SK-N-SH treated with all-trans-retinoic acid at 6 μM for 48 hours (cell line): ENCODE measurements around the gene MESD.

Experiments used
- ATAC-seq: fragments of 200-7000 bp; cut with Tn5 transposase; 3 replicates; pipeline ENCODE4 v1.9.1; 2020; ENCODE audit warnings: mild to moderate bottlenecking, moderate library complexity
- ARNTL ChIP-seq: fragments of 450-650 bp; formaldehyde crosslinking; IDR thresholded peaks from 2 replicates; pipeline ENCODE4 v1.5.0; 2020; ENCODE audit warnings: low read depth, mild to moderate bottlenecking, moderate library complexity, borderline replicate concordance
- BACH2 ChIP-seq: fragments of 250-450 bp; sonication (Bioruptor Pico); IDR thresholded peaks from 2 replicates; pipeline ENCODE4 v1.9.0; 2021; ENCODE audit warnings: mild to moderate bottlenecking, borderline replicate concordance
- CREB5 ChIP-seq: fragments of 250-450 bp; sonication (Bioruptor Pico); IDR thresholded peaks from 2 replicates; pipeline ENCODE4 v1.5.1; 2020; ENCODE audit warnings: low read depth, mild to moderate bottlenecking, moderate library complexity
- CSDC2 ChIP-seq: fragments of 250-450 bp; sonication (Bioruptor Pico); IDR thresholded peaks from 2 replicates; pipeline ENCODE4 v1.5.0; 2020; ENCODE audit warnings: mild to moderate bottlenecking, moderate library complexity
- CSRNP3 ChIP-seq: fragments of 250-450 bp; sonication (Bioruptor Pico); IDR thresholded peaks from 2 replicates; pipeline ENCODE4 v1.5.1; 2021; ENCODE audit warnings: mild to moderate bottlenecking, moderate library complexity
- ESRRG ChIP-seq: fragments of 250-450 bp; sonication (Bioruptor Pico); IDR thresholded peaks from 2 replicates; pipeline ENCODE4 v1.6.1; 2021; ENCODE audit warnings: mild to moderate bottlenecking
- GLIS3 ChIP-seq: fragments of 250-450 bp; sonication (Bioruptor Pico); IDR thresholded peaks from 2 replicates; pipeline ENCODE4 v1.5.0; 2020; ENCODE audit warnings: mild to moderate bottlenecking, moderate library complexity
- ISL1 ChIP-seq: fragments of 250-450 bp; sonication (Bioruptor Pico); IDR thresholded peaks from 2 replicates; pipeline ENCODE4 v2.1.2; 2022; ENCODE audit warnings: mild to moderate bottlenecking, moderate library complexity
- OSR1 ChIP-seq: fragments of 250-450 bp; sonication (Bioruptor Pico); IDR thresholded peaks from 2 replicates; pipeline ENCODE4 v1.8.0; 2022; ENCODE audit warnings: moderate library complexity, mild to moderate bottlenecking, inconsistent platforms
- PATZ1 ChIP-seq: fragments of 250-450 bp; sonication (Bioruptor Pico); IDR thresholded peaks from 2 replicates; pipeline ENCODE4 v1.8.0; 2020; ENCODE audit warnings: mild to moderate bottlenecking, moderate library complexity, borderline replicate concordance
- POU6F1 ChIP-seq: fragments of 250-450 bp; sonication (Bioruptor Pico); IDR thresholded peaks from 2 replicates; pipeline ENCODE4 v1.8.0; 2021; ENCODE audit warnings: low read depth, mild to moderate bottlenecking, moderate library complexity, borderline replicate concordance
- RARB ChIP-seq: fragments of 250-450 bp; sonication (Bioruptor Pico); IDR thresholded peaks from 2 replicates; pipeline ENCODE4 v1.8.0; 2021; ENCODE audit warnings: mild to moderate bottlenecking, moderate library complexity
- TCF4 ChIP-seq: fragments of 250-450 bp; sonication (Bioruptor Pico); IDR thresholded peaks from 2 replicates; pipeline ENCODE4 v1.8.0; 2021; ENCODE audit warnings: mild to moderate bottlenecking, moderate library complexity, borderline replicate concordance
- TOX ChIP-seq: fragments of 250-450 bp; sonication (Bioruptor Pico); IDR thresholded peaks from 2 replicates; pipeline ENCODE4 v1.8.0; 2021; ENCODE audit warnings: mild to moderate bottlenecking, moderate library complexity, borderline replicate concordance
- TSHZ2 ChIP-seq: fragments of 250-450 bp; sonication (Bioruptor Pico); IDR thresholded peaks from 2 replicates; pipeline ENCODE4 v1.5.0; 2020; ENCODE audit warnings: mild to moderate bottlenecking, moderate library complexity
- ZC3H10 ChIP-seq: fragments of 250-450 bp; sonication (Bioruptor Pico); IDR thresholded peaks from 2 replicates; pipeline ENCODE4 v1.5.1; 2021; ENCODE audit warnings: mild to moderate bottlenecking, moderate library complexity
- ZFP3 ChIP-seq: fragments of 250-450 bp; sonication (Bioruptor Pico); IDR thresholded peaks from 2 replicates; pipeline ENCODE4 v1.5.0; 2020; ENCODE audit warnings: mild to moderate bottlenecking, moderate library complexity
- ZFP30 ChIP-seq: fragments of 450-650 bp; formaldehyde crosslinking; IDR thresholded peaks from 2 replicates; pipeline ENCODE4 v1.5.0; 2022; ENCODE audit warnings: mild to moderate bottlenecking, moderate library complexity
- ZNF565 ChIP-seq: fragments of 450-650 bp; formaldehyde crosslinking; conservative IDR thresholded peaks from 2 replicates; pipeline ENCODE4 v1.5.0; 2020; ENCODE audit warnings: low read depth, mild to moderate bottlenecking, moderate library complexity
- ZNF70 ChIP-seq: fragments of 450-650 bp; formaldehyde crosslinking; IDR thresholded peaks from 2 replicates; pipeline ENCODE4 v1.5.0; 2020; ENCODE audit warnings: mild to moderate bottlenecking, moderate library complexity
- ZNF8 ChIP-seq: fragments of 450-650 bp; formaldehyde crosslinking; IDR thresholded peaks from 2 replicates; pipeline ENCODE4 v1.5.0; 2020; ENCODE audit warnings: mild to moderate bottlenecking, moderate library complexity

Gene MESD

GRCh38 chr15:80970658-80971057 is 19.0 kb downstream of the MESD start:
- no peak for ATAC-seq

GRCh38 chr15:80970018-80970657 is 19.5 kb downstream of the MESD start:
- TF ChIP-seq PATZ1 (CRISPR knock-in tag) (no peak), ZNF70 (CRISPR knock-in tag) (no peak), ZNF8 (CRISPR knock-in tag) (no peak), OSR1 (CRISPR knock-in tag) (no peak), GLIS3 (CRISPR knock-in tag) (no peak), ZNF565 (CRISPR knock-in tag) (no peak)
- ATAC-seq = peak; percentile 67

More at GRCh38 chr15:80970658-80971057, 19.0 kb downstream of the MESD start:
- TF ChIP-seq PATZ1 (CRISPR knock-in tag) (no peak), ZC3H10 (CRISPR knock-in tag) (no peak), TOX (no peak), RARB (CRISPR knock-in tag) (no peak), BACH2 (CRISPR knock-in tag) (no peak), CSDC2 (CRISPR knock-in tag) (no peak), ESRRG (no peak), TCF4 (CRISPR knock-in tag) (no peak), POU6F1 (CRISPR knock-in tag) (no peak), ARNTL (CRISPR knock-in tag) (no peak), ZNF8 (CRISPR knock-in tag) (no peak), TSHZ2 (CRISPR knock-in tag) (no peak), ZFP30 (no peak), ZFP3 (CRISPR knock-in tag) (no peak), ISL1 (CRISPR knock-in tag) (no peak), GLIS3 (CRISPR knock-in tag) (no peak), CSRNP3 (no peak)

GRCh38 chr15:80969316-80969715 is 20.3 kb downstream of the MESD start:
- no peak for TF ChIP-seq ZNF565 (CRISPR knock-in tag)
- TF ChIP-seq CREB5 (CRISPR knock-in tag) = no peak
- TF ChIP-seq ISL1 (CRISPR knock-in tag) = no peak
- TF ChIP-seq OSR1 (CRISPR knock-in tag) = no peak
- no peak for TF ChIP-seq PATZ1 (CRISPR knock-in tag)
- TF ChIP-seq, all 23 proteins: peak for 0
- ATAC-seq = no peak
